MM.1S (cell line): ENCODE measurements around the gene CTPS2.

Source experiments
- EZH2 ChIP-seq: fragments of 300-600 bp; sonication (generic); optimal IDR thresholded peaks from 2 replicates; pipeline ENCODE3; 2017; ENCODE audit warnings: low read depth, mild to moderate bottlenecking, antibody characterized with exemption, low read length, mixed read lengths
- EZH2phosphoT487 ChIP-seq: fragments of 300-600 bp; sonication (generic); IDR thresholded peaks from 2 replicates; pipeline ENCODE4 v1.6.1; 2018; ENCODE audit warnings: antibody characterized with exemption, low read length
- TF ChIP-seq, protein P1 (sequence below): fragments of 300-600 bp; sonication (generic); IDR thresholded peaks from 2 replicates; pipeline ENCODE4 v1.5.1; 2016; ENCODE audit warnings: antibody characterized with exemption, low read length, mixed read lengths

DNA sequence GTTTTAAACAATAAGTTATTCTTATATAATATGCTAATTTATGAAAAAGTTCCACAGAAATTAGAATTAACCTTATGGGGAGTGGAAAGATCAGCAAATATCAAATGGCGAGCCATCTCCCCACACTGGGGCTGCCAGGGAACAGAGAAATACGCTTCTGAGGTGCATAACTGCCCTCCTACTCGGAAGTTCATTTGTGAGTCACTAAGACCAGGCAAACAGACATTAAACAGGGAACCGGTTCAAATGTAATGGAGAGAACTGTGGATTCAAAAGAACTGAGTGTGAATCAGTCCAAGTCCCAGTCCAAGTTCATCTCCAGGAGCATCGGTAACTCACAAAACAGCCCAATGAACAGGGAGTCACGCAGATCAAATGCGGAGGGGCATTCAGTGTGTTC lies 73.9 kb downstream of the CTPS2 start:
- no peak for TF ChIP-seq EZH2
- TF ChIP-seq EZH2phosphoT487: no peak
- TF ChIP-seq, protein P1, sequence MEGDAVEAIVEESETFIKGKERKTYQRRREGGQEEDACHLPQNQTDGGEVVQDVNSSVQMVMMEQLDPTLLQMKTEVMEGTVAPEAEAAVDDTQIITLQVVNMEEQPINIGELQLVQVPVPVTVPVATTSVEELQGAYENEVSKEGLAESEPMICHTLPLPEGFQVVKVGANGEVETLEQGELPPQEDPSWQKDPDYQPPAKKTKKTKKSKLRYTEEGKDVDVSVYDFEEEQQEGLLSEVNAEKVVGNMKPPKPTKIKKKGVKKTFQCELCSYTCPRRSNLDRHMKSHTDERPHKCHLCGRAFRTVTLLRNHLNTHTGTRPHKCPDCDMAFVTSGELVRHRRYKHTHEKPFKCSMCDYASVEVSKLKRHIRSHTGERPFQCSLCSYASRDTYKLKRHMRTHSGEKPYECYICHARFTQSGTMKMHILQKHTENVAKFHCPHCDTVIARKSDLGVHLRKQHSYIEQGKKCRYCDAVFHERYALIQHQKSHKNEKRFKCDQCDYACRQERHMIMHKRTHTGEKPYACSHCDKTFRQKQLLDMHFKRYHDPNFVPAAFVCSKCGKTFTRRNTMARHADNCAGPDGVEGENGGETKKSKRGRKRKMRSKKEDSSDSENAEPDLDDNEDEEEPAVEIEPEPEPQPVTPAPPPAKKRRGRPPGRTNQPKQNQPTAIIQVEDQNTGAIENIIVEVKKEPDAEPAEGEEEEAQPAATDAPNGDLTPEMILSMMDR: no peak
